Mammary epithelial cell (primary cell): Measurements from ENCODE around the gene SOS2.

Source experiments
- CTCF ChIP-seq, 2 donors: IDR thresholded peaks in 1 of 2; conservative IDR thresholded peaks in 1 of 2; 2 replicates each; pipeline ENCODE4 v1.5.1; 2011 to 2012; ENCODE audit warnings: inconsistent platforms in 2 of 2, low read length in 2 of 2, mild to moderate bottlenecking in 2 of 2, control low read depth in 1 of 2, low read depth in 1 of 2; ENCODE audit not compliant: insufficient read depth in 1 of 2; ENCODE audit errors: extremely low read depth in 1 of 2
- EZH2 ChIP-seq: IDR thresholded peaks from 2 replicates; pipeline ENCODE4 v1.6.1; 2012; ENCODE audit warnings: low read length, inconsistent platforms, borderline replicate concordance

GRCh38 chr14:50213795-50214194, 17.6 kb downstream of the SOS2 start:
- TF ChIP-seq CTCF (conservative IDR thresholded peaks at IDR 0.05 in 1 of 2, IDR thresholded peaks at IDR 0.05 in 1 of 2; ENCODE audit: extremely low read depth in 1 of 2, insufficient read depth in 1 of 2, low read depth in 1 of 2, low read length in 2 of 2) (no peak), EZH2 (no peak)
